GM18951 (cell line): ENCODE results near the gene EMC10.

Source experiments
- POLR2A ChIP-seq: IDR thresholded peaks from 4 replicates; pipeline ENCODE4 v1.6.1; 2011; ENCODE audit warnings: mild to moderate bottlenecking; ENCODE audit not compliant: insufficient read length, insufficient read depth; ENCODE audit errors: extremely low read depth
- in situ Hi-C: fragments of 300-500 bp; cut with MboI; formaldehyde crosslinking; loops from one replicate; pipeline ENCODE4 v1.12.0; 2022; ENCODE audit warnings: low sequenced_read_pairs, mixed read lengths, inconsistent platforms; ENCODE audit not compliant: unreplicated experiment

EMC10 gene

DNA sequence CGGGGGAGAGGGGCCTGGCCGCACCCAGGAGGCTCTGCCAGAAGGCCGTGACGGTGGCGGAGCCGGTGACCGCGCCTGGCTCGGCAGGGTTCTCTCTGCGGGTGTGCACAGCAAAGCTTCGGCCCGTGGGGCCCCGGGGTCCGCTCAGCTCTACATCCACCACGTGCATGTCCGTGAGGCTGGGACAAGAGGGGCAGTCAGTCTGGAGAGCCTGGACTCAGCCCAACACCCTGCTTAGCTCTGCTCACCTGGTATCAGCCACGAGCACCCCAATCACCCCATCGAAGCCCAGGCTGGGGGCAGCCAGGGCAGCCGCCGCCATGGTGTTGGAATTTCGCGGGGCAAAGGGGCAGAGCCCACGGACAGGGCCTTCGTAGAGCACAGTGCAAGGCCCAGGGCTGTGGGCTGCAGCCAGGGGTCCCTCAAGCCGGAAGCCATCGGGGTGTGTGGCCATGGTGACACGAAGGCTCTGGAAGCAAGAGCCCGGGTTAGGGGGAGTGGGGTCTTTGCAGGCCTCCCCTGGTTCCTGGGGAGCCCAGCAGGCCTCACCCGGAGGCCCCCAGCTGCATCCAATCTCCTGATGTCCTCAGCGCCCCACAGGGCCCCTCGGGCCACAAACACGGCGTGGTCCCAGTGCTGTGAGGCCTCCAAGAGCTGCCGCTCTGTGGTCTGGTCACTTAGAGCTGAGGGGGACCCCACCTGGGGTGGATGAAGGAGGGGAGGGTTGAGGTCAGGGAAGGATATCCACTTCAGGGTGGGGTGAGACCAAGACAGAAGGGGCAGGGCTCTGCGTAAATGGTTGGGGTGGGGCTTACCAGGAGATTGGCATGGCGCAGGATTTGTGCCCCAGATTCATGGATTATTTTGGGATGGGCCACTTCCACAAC lies 36.0 kb downstream of the EMC10 start:
- no peak for TF ChIP-seq POLR2A
- in situ Hi-C loops: no loop called here

DNA sequence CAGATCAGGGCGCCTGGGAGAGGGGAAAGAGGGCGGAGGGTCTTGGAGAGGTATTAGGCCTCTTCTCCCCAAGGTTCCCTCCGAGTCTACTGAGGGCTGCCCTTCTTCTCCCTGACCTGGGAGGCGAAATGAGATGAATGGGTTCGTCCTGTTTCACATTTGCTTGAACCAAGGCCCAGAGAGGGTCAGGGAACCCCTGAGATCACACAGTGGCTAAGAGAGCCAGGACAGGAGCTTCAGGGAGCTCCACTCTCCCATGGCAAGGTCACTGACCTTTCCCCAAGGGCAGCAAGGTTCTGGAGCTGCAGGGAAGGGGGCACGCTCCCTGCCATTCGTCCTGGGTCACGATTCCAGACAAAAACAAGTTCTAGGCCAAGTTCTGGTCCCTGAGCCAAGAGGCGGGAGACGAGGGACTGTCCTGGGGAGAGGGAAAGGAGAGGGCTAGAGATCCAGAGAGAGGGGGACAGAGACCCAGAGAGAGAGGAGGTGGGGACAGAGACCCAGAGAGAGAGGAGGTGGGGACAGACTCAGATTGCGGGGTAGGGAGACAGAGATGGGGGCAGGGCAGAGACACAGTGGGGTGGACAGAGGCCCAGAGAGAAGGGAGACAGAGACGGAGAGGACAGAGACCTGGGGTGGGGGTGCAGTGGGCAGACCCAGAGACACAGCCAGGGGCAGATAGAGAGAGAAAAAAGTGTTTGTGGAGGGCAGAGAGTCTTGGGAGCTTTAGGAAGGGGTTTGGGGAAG lies 36.9 kb downstream of the EMC10 start:
- TF ChIP-seq POLR2A: no peak
- in situ Hi-C loops: no loop called here

DNA sequence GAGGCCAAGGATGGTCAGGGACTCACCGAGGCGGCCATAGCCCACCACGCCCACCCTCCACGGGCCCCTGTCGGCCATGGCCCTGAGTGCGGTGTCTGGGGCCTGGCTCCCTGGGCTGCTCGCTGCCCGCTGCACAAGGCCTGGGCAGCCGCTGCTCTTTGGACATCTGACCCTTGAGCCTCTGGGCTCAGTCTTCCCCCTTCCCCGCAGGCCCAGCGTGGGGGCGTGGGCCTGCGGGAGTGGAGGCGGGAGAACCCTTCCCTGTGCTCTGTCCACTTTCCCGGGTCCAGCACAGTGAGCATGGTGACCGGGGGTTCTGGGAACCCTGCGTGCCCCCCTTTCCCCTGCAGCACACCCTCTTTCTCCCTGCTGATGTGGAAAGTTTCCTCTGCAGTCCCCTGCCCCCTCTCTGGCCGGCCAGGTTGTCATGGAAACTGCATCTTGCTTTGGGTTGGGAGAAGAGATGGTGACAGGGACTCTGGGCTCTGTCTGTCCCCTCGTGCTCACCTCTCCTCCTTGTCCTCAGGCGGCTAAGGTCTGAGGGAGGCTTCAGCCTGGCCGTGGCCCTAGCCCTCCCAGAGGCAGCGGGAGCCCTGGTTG lies 37.5 kb downstream of the EMC10 start, which contains the start of gene ASPDH:
Gene ASPDH, minus strand, starts transcription at position 168 of the 600 bp plus-strand sequence. Its CDS starts 90 bp downstream, at position 78.
- in situ Hi-C loops: no loop called here
- no peak for TF ChIP-seq POLR2A

GRCh38 chr19:50514346-50515167 lies 38.2 kb downstream of the EMC10 start:
- no peak for TF ChIP-seq POLR2A
- in situ Hi-C loops: no loop called here

DNA sequence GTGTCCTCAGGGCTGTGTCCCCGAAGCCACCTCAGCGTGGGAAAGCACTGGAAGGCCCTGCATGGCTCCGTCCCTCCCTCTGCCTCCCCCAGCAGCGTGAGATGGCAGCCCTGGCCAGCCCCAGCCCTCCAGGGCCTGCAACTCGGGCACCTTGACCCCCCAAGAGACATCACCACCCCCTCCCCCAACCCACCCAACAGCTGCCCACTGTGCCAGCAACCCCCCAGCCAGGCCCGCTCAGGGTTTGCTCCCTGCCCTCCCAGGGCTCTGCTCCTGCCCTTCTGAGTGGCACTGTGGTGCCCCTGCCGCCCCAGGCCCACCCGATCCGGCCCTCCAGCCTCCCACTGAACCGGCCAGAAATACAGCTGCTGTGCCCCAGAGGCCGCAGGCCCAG lies 38.9 kb downstream of the EMC10 start:
- in situ Hi-C loops: no loop called here

DNA sequence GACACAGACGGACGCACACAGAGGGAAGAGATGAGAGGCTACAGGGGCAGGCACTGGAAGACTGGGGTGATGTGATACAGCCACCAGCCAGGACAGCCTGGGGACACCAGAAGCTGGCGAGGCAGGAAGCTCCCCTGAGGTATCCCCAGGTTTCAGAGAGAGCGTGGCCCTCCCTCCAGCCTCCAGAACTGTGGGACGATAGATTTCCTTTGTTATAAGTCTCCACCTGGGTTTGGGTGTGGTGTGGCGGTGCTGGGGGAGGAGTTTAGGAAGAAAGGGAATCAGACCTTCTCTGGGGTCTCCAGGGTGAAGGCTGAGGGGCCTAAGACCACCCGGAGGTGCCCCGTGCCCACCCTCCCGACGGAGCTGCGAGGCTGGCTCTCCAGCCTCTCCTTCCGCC lies 40.1 kb downstream of the EMC10 start:
- no peak for TF ChIP-seq POLR2A
- in situ Hi-C loops: no loop called here

More for the DNA sequence above, 38.9 kb downstream of the EMC10 start:
- no peak for TF ChIP-seq POLR2A

- TF ChIP-seq POLR2A: no peak
- in situ Hi-C loops: no loop called here
Observed at GRCh38 chr19:50516964-50517703, 40.8 kb downstream of the EMC10 start.

DNA sequence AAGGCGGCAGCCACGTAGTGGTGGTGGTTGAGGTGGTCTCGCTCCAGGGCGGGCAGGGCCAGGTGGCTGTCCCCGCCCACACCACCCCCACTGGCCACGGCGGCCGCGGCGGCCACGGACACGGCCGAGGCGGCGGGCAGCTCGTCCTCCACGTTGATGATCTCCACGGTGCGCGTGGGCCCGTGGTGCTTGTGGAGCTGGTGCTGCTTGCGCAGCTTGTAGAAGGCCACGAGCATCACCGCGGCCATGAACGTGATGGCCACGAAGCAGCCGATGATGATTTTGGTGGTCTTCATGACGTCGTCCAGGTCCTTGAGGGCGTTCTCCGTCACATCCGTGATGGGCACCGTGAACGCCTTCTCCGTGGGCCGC lies 41.4 kb downstream of the EMC10 start:
- in situ Hi-C loops: no loop called here
- no peak for TF ChIP-seq POLR2A

DNA sequence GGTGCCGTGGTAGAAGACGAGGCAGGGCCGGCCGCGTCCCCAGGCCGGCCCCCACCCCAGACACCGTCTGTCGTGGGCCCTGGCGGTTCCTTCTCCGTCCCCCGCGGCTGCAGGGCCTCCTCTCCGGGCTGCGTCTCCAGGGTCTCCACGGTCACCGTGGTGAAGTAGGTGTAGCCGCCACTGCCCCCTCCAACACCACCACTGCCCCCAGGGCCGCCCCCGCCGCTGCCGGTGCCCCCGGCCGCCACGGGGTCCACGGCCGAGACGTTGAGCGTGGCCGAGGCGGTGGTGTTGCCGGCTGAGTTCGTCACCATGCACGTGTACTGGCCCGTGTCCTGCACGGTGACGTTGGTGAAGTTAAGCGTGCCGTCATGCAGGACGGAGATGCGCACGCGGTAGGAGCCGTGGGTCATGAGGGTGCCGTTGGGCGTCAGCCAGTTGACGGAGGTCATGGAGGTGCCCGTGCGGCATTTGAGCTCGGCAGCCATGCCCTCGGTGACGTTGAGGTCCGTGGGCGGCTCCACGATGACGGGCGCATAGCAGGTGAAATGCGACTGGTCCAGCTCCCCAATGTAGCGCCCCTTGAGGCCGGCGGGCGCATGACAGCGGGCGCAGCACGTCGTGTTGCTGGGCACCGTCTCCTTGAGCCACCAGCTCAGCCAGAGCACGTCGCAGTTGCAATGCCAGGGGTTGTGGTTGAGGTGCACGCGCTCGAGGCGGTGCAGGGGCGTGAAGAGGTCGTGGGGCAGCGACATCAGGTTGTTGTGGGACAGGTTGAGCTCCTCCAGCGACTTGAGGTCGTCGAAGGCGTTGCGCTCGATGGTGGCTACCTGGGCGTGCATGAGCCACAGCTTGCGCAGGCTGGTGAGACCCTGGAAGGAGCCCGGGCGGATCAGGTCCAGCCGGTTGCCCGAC lies 42.0 kb downstream of the EMC10 start:
- TF ChIP-seq POLR2A: no peak
- in situ Hi-C loops: no loop called here

GRCh38 chr19:50519006-50519575 lies 42.8 kb downstream of the EMC10 start:
- in situ Hi-C loops: no loop called here
- no peak for TF ChIP-seq POLR2A
